Activated naive CD4-positive, alpha-beta T cell treated with anti-CD3 and anti-CD28 coated beads for 36 hours (primary cell): ENCODE data around the gene PHLPP2. TPM values are rescaled to one million over a fixed set of nuclear protein-coding genes. Genes with fewer than 3 reads are reported as not detected.
"Not testable (repeated sequence)": the region's sequence is repeated elsewhere in the genome, so short reads cannot be mapped to it uniquely, and the experiment has no call there.

Experiments used
- CTCF ChIA-PET: fragments of 350-600 bp; sonication (Branson Sonifier 250); formaldehyde crosslinking; loops from one replicate; lab custom pipeline; 2021; ENCODE audit warnings: antibody characterized with exemption; lab: Charles Lee
- DNase-seq: peaks from one replicate; pipeline ENCODE4 v3.0.0-alpha.2; 2020
- H3K27ac Mint-ChIP-seq: one replicate; pipeline ENCODE4 v1.8.0; 2021; ENCODE audit warnings: mild to moderate bottlenecking, mixed read lengths
- H3K27me3 Mint-ChIP-seq: one replicate; pipeline ENCODE4 v1.8.0; 2021; ENCODE audit warnings: low read depth, mixed read lengths
- H3K36me3 Mint-ChIP-seq: one replicate; pipeline ENCODE4 v1.8.0; 2021; ENCODE audit warnings: low read depth, mixed read lengths
- H3K4me1 Mint-ChIP-seq: one replicate; pipeline ENCODE4 v1.8.0; 2021; ENCODE audit warnings: low read depth, mixed read lengths
- H3K4me3 Mint-ChIP-seq: one replicate; pipeline ENCODE4 v1.8.0; 2021; ENCODE audit warnings: mild to moderate bottlenecking, moderate library complexity, mixed read lengths
- H3K9me3 Mint-ChIP-seq: one replicate; pipeline ENCODE4 v1.8.0; 2021; ENCODE audit warnings: mixed read lengths
- intact Hi-C: fragments of 100-400 bp; cut with micrococcal nuclease; formaldehyde crosslinking; loops from one replicate; pipeline ENCODE4 v1.15.1; 2023
- total RNA-seq, 2 experiments: library from RNA; stranded (reverse); gene quantifications; one replicate each; pipeline ENCODE4 v1.2.3, GENCODE V29; 2021

PHLPP2 gene
- total RNA-seq, 2 experiments from 2014 or later = 6.0 to 6.9 TPM

DNA sequence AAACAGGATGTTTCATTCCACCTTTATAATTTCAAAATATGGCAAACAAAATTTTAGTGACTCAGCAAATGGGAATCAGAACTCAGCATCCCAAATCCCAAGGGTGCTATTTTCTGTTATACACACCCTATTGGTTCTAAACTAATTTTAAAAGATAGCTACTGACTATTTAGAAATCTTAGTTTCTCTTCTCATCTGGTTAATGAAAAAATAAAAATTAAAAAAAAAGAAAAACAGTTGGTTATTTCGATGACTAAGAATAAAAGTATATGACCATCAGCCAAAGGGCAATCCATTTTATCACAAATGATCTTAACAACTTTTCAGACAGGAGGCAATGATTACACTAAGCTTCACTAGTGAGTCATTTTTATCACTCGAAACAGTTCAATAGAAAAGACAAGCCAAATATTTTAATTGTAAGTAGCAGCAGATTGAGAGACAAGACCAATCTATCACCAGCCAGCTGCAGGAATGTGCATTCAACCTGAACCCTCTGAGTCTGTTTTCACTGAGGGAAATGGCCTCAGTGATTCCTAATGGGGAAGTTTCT, 15.2 kb downstream of the PHLPP2 start:
- Mint-ChIP-seq H3K36me3 (peaks cover 5% of the 10 kb centered on the region), H3K4me3 (no peak overlapping the region), H3K4me1 (peaks cover 6% of the 10 kb centered on the region), H3K27me3 (no peaks in the 10 kb centered on the region), H3K27ac (no peak overlapping the region), H3K9me3 (no peaks in the 10 kb centered on the region)
- CTCF ChIA-PET = no interaction called here
- intact Hi-C loops = no loop called here
- DNase-seq = no peak

- Mint-ChIP-seq H3K36me3 (peaks cover 4% of the 10 kb centered on the region), H3K9me3 (no peaks in the 10 kb centered on the region), H3K27ac (no peak overlapping the region), H3K27me3 (no peaks in the 10 kb centered on the region), H3K4me1 (peaks cover 6% of the 10 kb centered on the region), H3K4me3 (no peak overlapping the region)
- CTCF ChIA-PET = no interaction called here
- no peak for DNase-seq
- intact Hi-C loops = no loop called here
Measured at GRCh38 chr16:71708696-71709095, 15.8 kb downstream of the PHLPP2 start.

DNA sequence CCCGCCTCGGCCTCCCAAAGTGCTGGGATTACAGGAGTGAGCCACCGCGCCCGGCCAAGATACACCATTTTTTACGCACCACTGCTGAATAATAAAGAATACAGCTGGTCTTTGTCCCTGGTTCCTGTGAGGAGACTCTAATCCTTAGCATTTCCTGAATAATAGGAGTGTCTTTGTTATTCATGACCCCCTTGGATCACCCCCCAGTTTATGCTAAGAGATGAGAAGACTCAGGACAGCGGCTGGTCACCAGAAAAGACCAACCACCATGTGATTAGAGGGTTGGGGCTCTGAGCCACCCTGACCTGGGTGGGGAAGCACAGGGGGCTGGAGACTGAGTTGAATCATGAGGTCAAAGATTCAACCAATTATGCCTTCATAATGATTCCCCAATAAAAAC, 17.3 kb downstream of the PHLPP2 start:
- Mint-ChIP-seq H3K36me3 (peaks cover 4% of the 10 kb centered on the region), H3K27me3 (no peaks in the 10 kb centered on the region), H3K27ac (no peak overlapping the region), H3K4me3 (no peak overlapping the region), H3K9me3 (no peaks in the 10 kb centered on the region), H3K4me1 (peaks cover 6% of the 10 kb centered on the region)
- DNase-seq = no peak
- CTCF ChIA-PET = interaction anchor here (0.9 kb wide), 1 partner anchor 8 kb away, joined by 3 read pairs; no protein-coding TSS in a partner anchor
- intact Hi-C loops = no loop called here

GRCh38 chr16:71706046-71706445, 18.5 kb downstream of the PHLPP2 start:
- Mint-ChIP-seq H3K27ac (no peak overlapping the region), H3K4me3 (no peak overlapping the region), H3K27me3 (no peaks in the 10 kb centered on the region), H3K4me1 (no peaks in the 10 kb centered on the region), H3K36me3 (peaks cover 9% of the 10 kb centered on the region), H3K9me3 (no peaks in the 10 kb centered on the region)
- CTCF ChIA-PET = interaction anchor here (0.5 kb wide), 2 partner anchors 176 to 1414 kb away, joined by 3 to 5 read pairs; no protein-coding TSS in a partner anchor
- DNase-seq = no peak
- intact Hi-C loops = no loop called here

GRCh38 chr16:71703333-71703732, 21.2 kb downstream of the PHLPP2 start:
- intact Hi-C loops = no loop called here
- Mint-ChIP-seq H3K4me3 (no peak overlapping the region), H3K4me1 (no peaks in the 10 kb centered on the region), H3K27me3 (no peaks in the 10 kb centered on the region), H3K36me3 (peaks cover 11% of the 10 kb centered on the region), H3K9me3 (no peaks in the 10 kb centered on the region), H3K27ac (no peak overlapping the region)
- DNase-seq = no peak
- CTCF ChIA-PET = interaction anchor here (0.6 to 0.7 kb wide), 2 partner anchors 8 to 258 kb away, joined by 3 read pairs; no protein-coding TSS in a partner anchor

DNA sequence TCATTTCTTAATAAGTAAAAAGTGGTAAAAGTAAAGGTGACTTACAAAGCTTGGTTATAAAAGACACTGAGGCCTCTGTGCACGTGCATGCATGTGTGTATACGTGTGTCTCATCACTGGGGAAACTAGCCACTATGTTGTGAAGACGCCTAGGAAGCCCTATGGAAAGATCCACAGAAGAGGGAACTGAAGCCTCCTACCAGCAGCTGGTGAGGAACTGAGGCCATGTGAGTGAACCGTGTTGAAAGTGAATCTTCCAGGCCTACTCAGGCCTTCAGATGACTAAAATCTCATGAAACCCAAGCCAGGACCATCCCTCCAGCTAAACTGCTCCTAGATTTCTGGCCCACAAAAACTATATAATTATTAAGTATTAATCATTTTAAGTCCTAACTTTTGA, 23.7 kb downstream of the PHLPP2 start:
- DNase-seq = no peak
- Mint-ChIP-seq H3K9me3 (no peaks in the 10 kb centered on the region), H3K4me3 (no peak overlapping the region), H3K27me3 (no peaks in the 10 kb centered on the region), H3K27ac (no peak overlapping the region), H3K4me1 (peaks cover 2% of the 10 kb centered on the region), H3K36me3 (peaks cover 11% of the 10 kb centered on the region)
- CTCF ChIA-PET = no interaction called here
- intact Hi-C loops = no loop called here

- H3K36me3 Mint-ChIP-seq = peaks cover 8% of the 10 kb centered on the region
- no peaks in the 10 kb centered on the region for H3K9me3 Mint-ChIP-seq
- H3K4me3 Mint-ChIP-seq = no peak overlapping the region
- no peak overlapping the region for H3K27ac Mint-ChIP-seq
- DNase-seq = no peak
- CTCF ChIA-PET = interaction anchor here (1.3 kb wide), 1 partner anchor 9 kb away, joined by 3 read pairs; no protein-coding TSS in a partner anchor
- peaks cover 2% of the 10 kb centered on the region for H3K4me1 Mint-ChIP-seq
- intact Hi-C loops = no loop called here
- H3K27me3 Mint-ChIP-seq = no peaks in the 10 kb centered on the region
Measured at GRCh38 chr16:71698491-71698890, 26.0 kb downstream of the PHLPP2 start.

GRCh38 chr16:71693164-71693563, 31.3 kb downstream of the PHLPP2 start:
- no peak overlapping the region for H3K4me3 Mint-ChIP-seq
- CTCF ChIA-PET = no interaction called here
- no peaks in the 10 kb centered on the region for H3K27me3 Mint-ChIP-seq
- peaks cover 7% of the 10 kb centered on the region for H3K36me3 Mint-ChIP-seq
- intact Hi-C loops = no loop called here
- no peak overlapping the region for H3K27ac Mint-ChIP-seq
- DNase-seq = no peak
- peaks cover 2% of the 10 kb centered on the region for H3K4me1 Mint-ChIP-seq
- no peaks in the 10 kb centered on the region for H3K9me3 Mint-ChIP-seq

DNA sequence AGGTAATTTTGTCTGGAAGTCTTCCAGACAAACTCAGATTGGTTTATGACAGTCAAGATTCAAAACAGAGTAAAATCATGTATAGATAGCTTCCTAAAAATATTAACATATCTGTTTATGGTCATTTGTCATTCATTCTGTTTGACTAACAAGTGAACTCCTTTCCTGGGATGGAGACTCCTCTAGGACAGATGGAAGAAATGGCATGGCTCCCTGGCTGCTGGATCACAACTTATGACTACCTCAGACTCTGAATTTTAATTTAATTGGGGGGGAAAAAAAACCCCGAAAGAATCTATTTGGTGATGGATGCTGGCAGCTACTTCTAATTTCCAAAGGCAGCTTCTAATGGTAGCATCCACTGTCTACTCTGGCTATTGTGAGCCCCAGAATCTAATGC, 34.6 kb downstream of the PHLPP2 start:
- Mint-ChIP-seq H3K27ac (no peak overlapping the region), H3K4me1 (no peaks in the 10 kb centered on the region), H3K27me3 (no peaks in the 10 kb centered on the region), H3K4me3 (no peak overlapping the region), H3K9me3 (no peaks in the 10 kb centered on the region), H3K36me3 (peaks cover 9% of the 10 kb centered on the region)
- CTCF ChIA-PET = no interaction called here
- intact Hi-C loops = no loop called here
- no peak for DNase-seq

DNA sequence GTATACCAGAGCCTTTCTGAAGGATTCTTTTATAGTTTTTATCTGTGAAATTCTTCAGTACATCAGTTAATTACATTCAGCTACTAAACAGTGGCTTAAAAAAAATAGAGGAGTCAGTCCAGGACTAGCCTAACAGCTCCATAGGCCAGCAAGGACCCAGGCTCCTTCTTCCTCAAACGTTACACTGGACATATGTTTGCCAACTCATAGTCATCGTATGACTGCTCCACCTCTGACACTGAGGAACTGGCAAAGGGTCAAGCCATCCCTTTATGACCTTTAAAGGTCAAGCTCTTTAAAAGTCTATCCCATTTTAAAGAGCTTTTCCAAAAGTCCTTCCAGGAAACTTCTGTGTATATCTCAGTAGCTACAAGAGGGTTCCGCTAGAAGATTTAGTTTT, 36.6 kb downstream of the PHLPP2 start:
- peaks cover 21% of the 10 kb centered on the region for H3K36me3 Mint-ChIP-seq
- H3K27ac Mint-ChIP-seq = no peak overlapping the region
- intact Hi-C loops = no loop called here
- no peak overlapping the region for H3K4me3 Mint-ChIP-seq
- H3K4me1 Mint-ChIP-seq = no peaks in the 10 kb centered on the region
- peaks cover 2% of the 10 kb centered on the region for H3K9me3 Mint-ChIP-seq
- H3K27me3 Mint-ChIP-seq = no peaks in the 10 kb centered on the region
- no peak for DNase-seq
- CTCF ChIA-PET = no interaction called here

DNA sequence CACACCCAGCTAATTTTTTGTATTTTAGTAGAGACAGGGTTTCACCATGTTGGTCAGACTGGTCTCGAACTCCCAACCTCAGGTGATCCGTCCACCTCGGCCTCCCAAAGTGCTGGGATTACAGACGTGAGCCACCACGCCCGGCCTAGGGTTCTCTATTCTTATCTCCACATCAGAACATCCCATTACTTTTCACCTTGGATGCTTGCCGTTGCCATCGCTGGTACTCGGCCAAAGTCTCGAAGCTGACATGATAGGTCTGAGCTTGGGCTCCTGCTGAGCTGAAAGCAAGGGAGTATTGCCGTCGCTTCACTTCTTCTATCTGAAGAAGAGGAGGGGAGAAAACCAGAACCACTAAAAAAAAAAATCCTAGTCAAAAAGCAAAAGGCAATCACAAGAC, 40.2 kb downstream of the PHLPP2 start:
- DNase-seq, intact Hi-C loops, H3K27ac Mint-ChIP-seq, H3K27me3 Mint-ChIP-seq, CTCF ChIA-PET, H3K4me3 Mint-ChIP-seq, H3K4me1 Mint-ChIP-seq, H3K9me3 Mint-ChIP-seq: not testable (repeated sequence)
- peaks cover 30% of the 10 kb centered on the region for H3K36me3 Mint-ChIP-seq

GRCh38 chr16:71681360-71681759, 43.1 kb downstream of the PHLPP2 start:
- CTCF ChIA-PET = interaction anchor here (0.6 kb wide), 1 partner anchor 200 kb away, joined by 6 read pairs; no protein-coding TSS in a partner anchor
- H3K27ac Mint-ChIP-seq = no peak overlapping the region
- no peaks in the 10 kb centered on the region for H3K27me3 Mint-ChIP-seq
- peaks cover 1% of the 10 kb centered on the region for H3K4me1 Mint-ChIP-seq
- intact Hi-C loops = no loop called here
- H3K36me3 Mint-ChIP-seq = peaks cover 27% of the 10 kb centered on the region
- no peak overlapping the region for H3K4me3 Mint-ChIP-seq
- H3K9me3 Mint-ChIP-seq = peaks cover 2% of the 10 kb centered on the region
- no peak for DNase-seq

- DNase-seq = no peak
- intact Hi-C loops = no loop called here
- Mint-ChIP-seq H3K36me3 (peaks cover 15% of the 10 kb centered on the region), H3K4me1 (peaks cover 6% of the 10 kb centered on the region), H3K27ac (no peak overlapping the region), H3K4me3 (no peak overlapping the region), H3K27me3 (no peaks in the 10 kb centered on the region), H3K9me3 (no peaks in the 10 kb centered on the region)
- CTCF ChIA-PET = interaction anchor here (0.6 kb wide), 1 partner anchor 45 kb away, joined by 3 read pairs; no protein-coding TSS in a partner anchor
Measured at GRCh38 chr16:71676236-71676635, 48.3 kb downstream of the PHLPP2 start.
